AG09319 (cell line): Measurements from ENCODE around the gene RPS3.
"Not testable (repeated sequence)": the region's sequence is repeated elsewhere in the genome, so short reads cannot be mapped to it uniquely, and the experiment has no call there.

Experiments used
- DNase-seq: peaks from one replicate; pipeline ENCODE4 v3.0.0-alpha.2; 2010; ENCODE audit warnings: low read depth; ENCODE audit errors: extremely low read depth
- TF ChIP-seq, protein P1 (sequence below): IDR thresholded peaks from 2 replicates; pipeline ENCODE4 v1.5.1; 2011; ENCODE audit warnings: low read depth, mild to moderate bottlenecking, inconsistent platforms, low read length, moderate library complexity

RPS3 gene

GRCh38 chr11:75352588-75353206, 46.6 kb upstream of the RPS3 start:
- TF ChIP-seq, protein P1, sequence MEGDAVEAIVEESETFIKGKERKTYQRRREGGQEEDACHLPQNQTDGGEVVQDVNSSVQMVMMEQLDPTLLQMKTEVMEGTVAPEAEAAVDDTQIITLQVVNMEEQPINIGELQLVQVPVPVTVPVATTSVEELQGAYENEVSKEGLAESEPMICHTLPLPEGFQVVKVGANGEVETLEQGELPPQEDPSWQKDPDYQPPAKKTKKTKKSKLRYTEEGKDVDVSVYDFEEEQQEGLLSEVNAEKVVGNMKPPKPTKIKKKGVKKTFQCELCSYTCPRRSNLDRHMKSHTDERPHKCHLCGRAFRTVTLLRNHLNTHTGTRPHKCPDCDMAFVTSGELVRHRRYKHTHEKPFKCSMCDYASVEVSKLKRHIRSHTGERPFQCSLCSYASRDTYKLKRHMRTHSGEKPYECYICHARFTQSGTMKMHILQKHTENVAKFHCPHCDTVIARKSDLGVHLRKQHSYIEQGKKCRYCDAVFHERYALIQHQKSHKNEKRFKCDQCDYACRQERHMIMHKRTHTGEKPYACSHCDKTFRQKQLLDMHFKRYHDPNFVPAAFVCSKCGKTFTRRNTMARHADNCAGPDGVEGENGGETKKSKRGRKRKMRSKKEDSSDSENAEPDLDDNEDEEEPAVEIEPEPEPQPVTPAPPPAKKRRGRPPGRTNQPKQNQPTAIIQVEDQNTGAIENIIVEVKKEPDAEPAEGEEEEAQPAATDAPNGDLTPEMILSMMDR: no peak
- DNase-seq: no peak

DNA sequence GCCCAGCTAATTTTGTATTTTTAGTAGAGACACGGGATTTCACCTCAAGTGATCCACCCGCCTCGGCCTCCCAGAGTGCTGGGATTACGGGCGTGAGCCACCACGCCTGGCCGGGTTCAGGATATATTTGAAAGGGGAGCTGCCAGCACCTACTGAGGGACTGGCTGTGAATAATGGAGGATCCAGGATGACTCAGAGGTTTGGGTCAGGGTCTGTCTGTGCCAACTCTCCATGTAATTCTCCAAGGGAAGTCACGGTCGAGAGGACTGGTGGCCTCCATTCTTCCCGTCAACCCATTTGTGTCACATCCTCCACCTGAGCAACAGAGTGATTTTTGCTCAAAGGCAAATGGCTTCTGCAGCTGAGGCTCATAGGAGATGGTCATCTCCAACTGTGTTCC, 44.3 kb upstream of the RPS3 start:
- TF ChIP-seq, protein P1: no peak
- no peak for DNase-seq

GRCh38 chr11:75356613-75357012, 42.7 kb upstream of the RPS3 start:
- no peak for DNase-seq
- TF ChIP-seq, protein P1: no peak

DNA sequence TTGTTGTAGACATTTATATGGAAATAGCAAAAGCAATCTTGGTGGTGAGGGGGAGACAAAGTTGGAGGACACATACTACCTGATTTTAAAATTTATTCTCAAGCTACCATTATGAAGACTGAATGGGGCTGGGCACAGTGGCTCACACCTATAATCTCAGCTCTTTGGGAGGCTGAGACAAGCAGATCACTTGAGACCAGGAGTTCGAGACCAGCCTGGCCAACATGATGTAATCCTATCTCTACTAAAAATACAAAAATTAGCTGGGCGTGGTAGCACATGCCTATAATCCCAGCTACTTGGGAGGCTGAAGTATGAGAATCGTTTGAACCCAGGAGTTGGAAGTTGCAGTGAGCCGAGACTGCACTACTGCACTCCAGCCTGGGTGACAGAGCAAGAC, 37.0 kb upstream of the RPS3 start:
- not testable (repeated sequence) for DNase-seq

DNA sequence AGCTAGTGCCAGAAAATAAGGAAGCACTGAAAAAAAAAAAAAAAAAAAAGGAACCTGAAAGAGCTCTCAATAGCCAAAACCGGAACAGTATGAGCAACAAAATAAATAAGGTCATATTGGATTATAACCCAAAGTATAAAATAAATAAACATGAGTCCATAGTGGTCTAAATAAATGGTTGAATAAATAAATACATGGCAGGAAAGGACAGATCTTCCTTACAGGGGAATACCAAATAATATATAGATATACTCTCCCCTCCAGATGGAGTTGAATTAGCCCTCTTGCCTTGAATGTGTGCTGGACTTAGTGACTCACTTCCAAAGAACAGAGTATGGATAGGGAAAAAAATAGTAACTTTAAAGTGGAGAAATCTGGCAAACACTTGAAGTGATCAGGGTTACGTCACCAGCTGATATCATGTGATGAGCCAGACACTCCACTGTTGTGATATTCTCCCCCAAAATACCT, 33.6 kb upstream of the RPS3 start:
- TF ChIP-seq, protein P1: no peak
- DNase-seq: no peak

- DNase-seq: not testable (repeated sequence)
These were observed 32.5 kb upstream of the RPS3 start for GRCh38 chr11:75366826-75367225.

DNA sequence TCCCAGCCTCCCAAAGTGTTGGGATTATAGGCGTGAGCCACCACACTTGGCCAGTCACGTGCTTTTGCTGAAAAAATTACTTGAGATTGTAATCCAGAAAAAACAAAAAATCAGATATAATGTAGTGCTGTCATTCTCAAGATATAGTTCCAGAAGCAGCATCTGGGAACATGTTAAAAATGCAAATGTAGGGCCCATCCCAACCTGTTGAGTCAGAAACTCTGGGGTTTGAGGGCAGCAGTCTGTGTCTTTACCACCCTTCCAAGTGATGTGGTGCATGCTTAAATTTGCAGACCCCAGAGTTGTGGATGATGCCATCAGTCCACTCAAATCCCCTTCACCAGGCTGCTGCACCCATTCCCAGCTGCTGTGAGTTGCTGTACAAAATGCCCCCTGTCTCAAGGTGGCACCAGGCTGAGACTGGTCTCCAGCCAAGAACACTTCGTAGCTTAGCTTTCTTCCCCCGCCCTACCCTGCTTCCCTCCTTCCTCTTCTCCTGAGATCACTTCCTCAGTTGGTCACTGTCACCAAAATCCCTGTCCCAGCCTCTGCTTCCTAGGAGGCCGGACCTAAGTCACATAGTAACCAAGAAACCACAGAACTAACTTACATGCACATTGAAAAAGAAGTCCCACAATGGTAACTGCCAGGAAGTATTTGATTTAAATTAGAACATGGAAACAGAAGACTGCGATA, 29.6 kb upstream of the RPS3 start:
- TF ChIP-seq, protein P1: no peak
- DNase-seq: no peak

DNA sequence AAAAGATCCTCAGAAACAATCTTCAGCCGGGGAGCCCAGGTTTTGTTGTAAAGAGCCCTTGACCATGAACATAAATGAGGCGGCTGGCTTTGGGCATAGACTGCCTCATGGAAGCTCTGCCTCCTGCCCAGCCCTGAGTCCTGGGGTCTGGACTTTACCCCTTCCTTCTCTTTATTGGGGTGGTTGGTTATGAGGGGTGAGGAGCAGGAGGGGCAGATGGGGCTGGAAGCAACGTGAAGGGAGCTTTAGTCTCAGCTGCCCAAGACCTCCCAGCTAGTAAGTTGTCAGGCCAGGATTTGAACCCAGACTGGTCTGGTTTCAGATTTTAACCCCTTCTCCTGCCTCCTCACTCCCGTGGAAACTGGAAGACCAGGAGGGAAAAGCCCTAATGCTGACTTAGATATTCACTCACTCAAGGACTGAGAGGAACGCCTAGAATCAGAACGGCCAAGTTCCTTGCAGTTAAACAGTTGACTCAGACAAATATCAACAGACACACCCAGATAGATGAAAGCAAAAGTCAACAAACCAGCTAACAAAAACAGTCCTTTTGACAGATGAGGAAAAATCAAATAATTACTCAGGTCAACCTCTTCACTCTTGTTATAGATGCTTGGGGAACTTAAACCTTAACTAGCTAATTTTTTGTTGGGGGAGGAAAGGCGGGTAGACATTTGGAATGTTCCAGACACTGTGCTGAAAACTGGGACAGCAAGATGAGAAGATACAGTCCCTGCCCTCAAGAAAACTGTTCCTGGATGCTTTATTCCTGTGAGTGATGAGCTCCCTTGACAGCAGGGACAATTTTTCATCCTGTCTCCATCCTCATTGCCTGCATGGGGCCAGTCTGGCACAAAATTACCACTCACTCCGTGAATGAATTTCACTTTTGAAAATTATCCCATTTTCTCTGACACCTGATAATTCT, 27.1 kb upstream of the RPS3 start:
- TF ChIP-seq, protein P1: no peak

More for the DNA sequence above, 27.1 kb upstream of the RPS3 start:
- no peak for DNase-seq
